Ishikawa (cell line): Measurements from ENCODE around the gene AKIP1.

Source experiments
- CEBPB ChIP-seq: IDR thresholded peaks from 2 replicates; pipeline ENCODE4 v1.6.1; 2012
- EGR1 ChIP-seq: IDR thresholded peaks from 2 replicates; pipeline ENCODE4 v1.6.1; 2012
- EP300 ChIP-seq: IDR thresholded peaks from 2 replicates; pipeline ENCODE4 v1.6.1; 2012; ENCODE audit warnings: borderline replicate concordance
- FOXM1 ChIP-seq: IDR thresholded peaks from 2 replicates; pipeline ENCODE4 v1.6.1; 2012; ENCODE audit warnings: low read depth, borderline replicate concordance
- MAX ChIP-seq: IDR thresholded peaks from 2 replicates; pipeline ENCODE4 v1.6.1; 2012
- NFIC ChIP-seq: IDR thresholded peaks from 2 replicates; pipeline ENCODE4 v1.6.1; 2012
- RAD21 ChIP-seq: IDR thresholded peaks from 2 replicates; pipeline ENCODE4 v1.6.1; 2012; ENCODE audit warnings: low read depth
- REST ChIP-seq: IDR thresholded peaks from 2 replicates; pipeline ENCODE4 v1.6.1; 2012; ENCODE audit warnings: low read depth, mild to moderate bottlenecking
- TAF1 ChIP-seq: IDR thresholded peaks from 2 replicates; pipeline ENCODE4 v1.6.1; 2012; ENCODE audit warnings: low read depth, mild to moderate bottlenecking
- TCF12 ChIP-seq: IDR thresholded peaks from 2 replicates; pipeline ENCODE4 v1.6.1; 2012; ENCODE audit warnings: low read depth
- TEAD4 ChIP-seq: IDR thresholded peaks from 2 replicates; pipeline ENCODE4 v1.6.1; 2012
- USF1 ChIP-seq: IDR thresholded peaks from 2 replicates; pipeline ENCODE4 v1.6.1; 2012
- YY1 ChIP-seq: IDR thresholded peaks from 2 replicates; pipeline ENCODE4 v1.6.1; 2012; ENCODE audit warnings: low read depth
- ZBTB7A ChIP-seq: IDR thresholded peaks from 2 replicates; pipeline ENCODE4 v1.6.1; 2012; ENCODE audit warnings: low read depth

- TF ChIP-seq MAX (no peak), FOXM1 (no peak), TEAD4 (no peak), REST (no peak), RAD21 (no peak), TCF12 (no peak), EP300 (no peak), YY1 (no peak), TAF1 (no peak), EGR1 (no peak), NFIC (no peak), ZBTB7A (no peak), USF1 (no peak), CEBPB (no peak)
These were observed 31.6 kb downstream of the AKIP1 start, which contains the start of gene ASCL3 for GRCh38 chr11:8942518-8943066.
